T-helper 2 cell treated with Interferon-gamma antibody and Interleukin-4, amounts not matched to agents 5 μg/mL and 100 μg/mL, for 36 hours (primary cell): ENCODE measurements around the gene CRYBB3.

ENCODE experiments used
- DNase-seq: peaks from one replicate; pipeline ENCODE4 v3.0.0; 2021; ENCODE audit warnings: low spot score
- H3K27ac Mint-ChIP-seq: one replicate; pipeline ENCODE4 v1.8.0; 2021; ENCODE audit warnings: mild to moderate bottlenecking, mixed read lengths
- H3K27me3 Mint-ChIP-seq: one replicate; pipeline ENCODE4 v1.8.0; 2021; ENCODE audit warnings: low read depth, mixed read lengths
- H3K36me3 Mint-ChIP-seq: one replicate; pipeline ENCODE4 v1.8.0; 2021; ENCODE audit warnings: low read depth, mixed read lengths
- H3K4me1 Mint-ChIP-seq: one replicate; pipeline ENCODE4 v1.8.0; 2021; ENCODE audit warnings: low read depth, mixed read lengths
- H3K4me3 Mint-ChIP-seq: one replicate; pipeline ENCODE4 v1.8.0; 2022; ENCODE audit warnings: mild to moderate bottlenecking, moderate library complexity, mixed read lengths
- H3K9me3 Mint-ChIP-seq: one replicate; pipeline ENCODE4 v1.8.0; 2021; ENCODE audit warnings: mixed read lengths

The CRYBB3 gene

DNA sequence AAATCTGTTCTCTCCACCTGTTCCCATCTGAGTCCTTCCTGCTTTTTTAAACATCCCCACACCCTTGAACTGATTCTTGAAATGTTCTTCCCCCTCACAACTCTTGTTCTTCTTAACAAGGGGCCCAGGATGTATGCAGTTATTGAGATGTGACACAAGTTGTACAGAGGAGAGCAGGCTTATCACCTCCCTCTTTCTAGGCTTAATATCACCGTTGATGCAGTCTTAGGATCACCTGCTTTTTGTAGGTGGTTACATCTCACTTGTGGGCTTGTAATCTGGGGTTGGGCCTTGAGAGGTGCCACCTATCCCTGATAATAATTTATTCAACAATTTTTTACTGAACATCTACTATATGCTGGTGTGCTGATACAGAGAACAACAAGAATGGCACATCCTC is 6.2 kb downstream of the CRYBB3 start:
- H3K4me3 Mint-ChIP-seq: no peak overlapping the region
- DNase-seq: no peak
- no peaks in the 10 kb centered on the region for H3K27me3 Mint-ChIP-seq
- peaks cover 5% of the 10 kb centered on the region for H3K4me1 Mint-ChIP-seq
- no peak overlapping the region for H3K27ac Mint-ChIP-seq
- no peaks in the 10 kb centered on the region for H3K9me3 Mint-ChIP-seq
- no peaks in the 10 kb centered on the region for H3K36me3 Mint-ChIP-seq

DNA sequence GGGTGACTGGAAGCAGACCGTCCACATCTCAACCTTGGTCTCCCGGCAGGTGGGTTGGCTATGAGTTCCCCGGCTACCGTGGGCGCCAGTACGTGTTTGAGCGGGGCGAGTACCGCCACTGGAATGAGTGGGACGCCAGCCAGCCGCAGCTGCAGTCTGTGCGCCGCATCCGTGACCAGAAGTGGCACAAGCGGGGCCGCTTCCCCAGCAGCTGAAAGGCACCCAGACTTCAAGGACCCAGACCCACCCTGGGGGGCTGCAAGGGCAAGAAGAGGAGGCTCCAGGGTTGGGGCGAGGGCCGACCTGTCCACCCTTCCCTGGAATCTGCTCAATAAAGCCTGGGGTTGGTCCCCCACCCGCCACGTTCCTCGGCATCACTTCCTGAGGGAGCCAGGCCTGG is 7.3 kb downstream of the CRYBB3 start:
- Mint-ChIP-seq H3K4me3 (no peak overlapping the region), H3K9me3 (no peaks in the 10 kb centered on the region), H3K36me3 (no peaks in the 10 kb centered on the region), H3K27me3 (no peaks in the 10 kb centered on the region), H3K27ac (no peak overlapping the region), H3K4me1 (peaks cover 2% of the 10 kb centered on the region)
- no peak for DNase-seq

DNA sequence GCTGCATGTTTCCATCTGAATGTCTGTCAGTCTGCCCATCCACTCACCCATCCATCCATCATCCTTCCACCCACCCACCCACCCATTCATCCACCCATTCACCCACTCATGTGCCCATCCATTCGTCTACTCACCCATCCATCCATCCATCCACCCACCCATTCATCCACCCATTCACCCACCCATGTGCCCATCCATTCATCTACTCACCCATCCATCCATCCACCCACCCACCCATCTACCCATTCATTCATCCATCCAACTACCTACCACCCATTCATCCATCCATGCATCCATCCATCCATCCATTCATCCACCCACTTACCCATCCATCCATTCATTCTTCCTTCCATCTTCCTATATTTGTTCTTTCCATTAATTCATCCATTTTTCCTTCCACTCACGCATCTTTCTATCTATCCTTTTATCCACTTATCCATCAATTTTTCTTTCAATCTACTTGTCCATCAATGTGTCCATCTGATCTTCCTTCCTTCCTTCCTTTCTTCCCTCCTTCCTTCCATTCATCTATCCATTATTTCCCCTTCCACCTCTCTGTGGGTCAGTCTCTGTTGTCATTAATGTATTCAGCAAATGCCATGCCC is 8.0 kb downstream of the CRYBB3 start:
- H3K9me3 Mint-ChIP-seq: no peaks in the 10 kb centered on the region
- H3K27me3 Mint-ChIP-seq: no peaks in the 10 kb centered on the region
- H3K27ac Mint-ChIP-seq: no peak overlapping the region
- no peaks in the 10 kb centered on the region for H3K36me3 Mint-ChIP-seq
- H3K4me1 Mint-ChIP-seq: no peaks in the 10 kb centered on the region
- no peak for DNase-seq
- no peak overlapping the region for H3K4me3 Mint-ChIP-seq

DNA sequence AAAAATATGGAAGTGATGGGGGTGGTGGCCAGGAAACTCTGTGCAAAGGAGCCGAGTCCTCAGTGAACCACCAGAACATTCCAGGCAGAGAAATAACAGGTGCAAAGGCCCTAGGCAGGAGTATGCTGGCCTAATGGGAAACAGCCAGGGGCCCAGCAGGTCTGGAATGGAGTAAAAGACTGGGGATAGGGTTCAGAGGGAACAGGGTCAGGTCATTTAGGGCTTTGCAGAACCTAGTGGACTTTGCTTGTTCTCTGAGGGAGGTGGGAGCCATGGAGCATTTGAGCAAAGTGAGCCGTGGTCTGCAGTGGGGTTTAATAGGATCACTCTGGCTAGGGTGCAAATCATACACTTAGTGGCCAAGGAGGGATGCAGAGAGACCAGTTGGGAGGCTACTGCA is 8.7 kb downstream of the CRYBB3 start:
- DNase-seq: no peak
- Mint-ChIP-seq H3K9me3 (no peaks in the 10 kb centered on the region), H3K27ac (no peak overlapping the region), H3K36me3 (no peaks in the 10 kb centered on the region), H3K4me1 (no peaks in the 10 kb centered on the region), H3K27me3 (no peaks in the 10 kb centered on the region), H3K4me3 (no peak overlapping the region)

DNA sequence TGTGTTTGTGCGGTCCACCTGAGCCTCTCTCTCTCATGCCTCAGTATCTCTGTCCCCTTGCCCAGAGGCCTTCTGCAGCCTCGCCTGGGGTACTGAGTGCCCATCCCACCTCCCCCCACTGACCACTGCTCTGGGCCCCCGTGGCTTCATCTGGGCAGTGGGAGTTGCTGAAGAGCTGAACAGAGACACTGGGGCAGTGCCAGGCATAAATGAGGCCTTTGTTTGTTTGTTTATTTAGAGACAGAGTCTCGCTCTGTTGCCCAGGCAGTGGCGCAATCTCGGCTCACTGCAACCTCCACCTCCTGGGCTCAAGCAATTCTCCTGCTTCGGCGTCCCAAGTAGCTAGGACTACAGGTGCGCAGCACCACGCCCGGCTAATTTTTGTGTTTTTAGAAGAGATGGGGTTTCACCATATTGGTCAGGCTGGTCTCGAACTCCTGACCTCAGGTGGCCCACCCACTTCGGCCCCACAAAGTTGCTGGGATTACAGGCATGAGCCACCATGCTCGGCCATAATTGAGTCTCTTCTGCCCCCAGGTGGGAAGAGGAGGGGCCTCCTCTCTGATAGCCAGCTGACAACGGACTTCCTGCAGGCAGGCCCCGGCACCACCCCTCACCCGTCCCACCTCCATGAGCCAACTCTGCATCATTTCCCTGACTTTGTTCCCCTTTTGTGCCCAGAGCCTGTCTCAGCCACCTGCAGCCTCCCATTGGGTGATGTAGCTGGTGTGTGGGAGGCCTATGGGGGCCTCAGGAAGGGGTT is 9.3 kb downstream of the CRYBB3 start:
- H3K4me1 Mint-ChIP-seq: no peaks in the 10 kb centered on the region
- no peaks in the 10 kb centered on the region for H3K36me3 Mint-ChIP-seq
- no peak for DNase-seq
- H3K4me3 Mint-ChIP-seq: no peak overlapping the region
- no peak overlapping the region for H3K27ac Mint-ChIP-seq
- no peaks in the 10 kb centered on the region for H3K9me3 Mint-ChIP-seq
- no peaks in the 10 kb centered on the region for H3K27me3 Mint-ChIP-seq

DNA sequence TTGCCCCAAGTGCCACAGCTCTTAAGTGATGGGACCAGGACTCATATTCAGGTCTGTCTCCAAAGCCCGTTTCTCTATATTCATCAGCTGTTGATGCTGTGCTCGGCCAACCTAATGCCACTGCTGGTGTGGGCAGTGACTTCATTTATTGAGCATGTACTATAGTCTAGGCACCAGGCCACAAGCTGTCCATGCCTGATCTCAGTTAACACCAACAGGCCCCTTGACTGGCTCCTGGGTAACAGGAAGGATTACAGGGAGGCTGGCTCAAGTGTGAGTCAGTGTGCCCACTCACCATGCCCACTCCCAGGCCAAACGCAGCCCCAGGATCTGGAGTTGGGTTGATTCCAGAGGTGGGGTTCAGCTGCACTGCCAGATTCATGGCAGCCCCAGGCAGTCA is 11.1 kb downstream of the CRYBB3 start:
- DNase-seq: no peak
- Mint-ChIP-seq H3K27ac (no peak overlapping the region), H3K36me3 (no peaks in the 10 kb centered on the region), H3K9me3 (no peaks in the 10 kb centered on the region), H3K4me3 (no peak overlapping the region), H3K27me3 (no peaks in the 10 kb centered on the region), H3K4me1 (no peaks in the 10 kb centered on the region)

DNA sequence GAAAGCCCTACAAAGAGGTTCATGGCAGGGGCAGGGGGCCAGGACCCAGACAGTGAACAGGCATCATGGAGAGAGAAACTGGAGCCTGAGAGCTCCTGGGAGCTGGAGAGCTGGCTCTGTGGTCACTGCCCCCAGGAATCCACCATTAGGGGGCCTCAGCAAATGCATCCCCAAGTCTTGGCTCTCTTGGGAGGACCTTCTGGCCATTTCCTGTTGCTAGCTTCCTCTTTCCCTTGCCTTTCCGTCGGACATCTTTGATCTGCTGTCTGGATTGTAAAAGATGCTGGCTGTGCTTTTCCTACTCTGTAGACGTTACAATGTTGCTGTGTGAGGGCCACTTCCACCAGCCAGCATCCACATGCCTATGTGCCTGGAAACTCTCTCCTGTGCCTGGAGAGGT is 12.7 kb downstream of the CRYBB3 start:
- Mint-ChIP-seq H3K36me3 (no peaks in the 10 kb centered on the region), H3K27ac (no peak overlapping the region), H3K4me3 (no peak overlapping the region), H3K9me3 (no peaks in the 10 kb centered on the region), H3K27me3 (peaks cover 3% of the 10 kb centered on the region), H3K4me1 (no peaks in the 10 kb centered on the region)
- no peak for DNase-seq

DNA sequence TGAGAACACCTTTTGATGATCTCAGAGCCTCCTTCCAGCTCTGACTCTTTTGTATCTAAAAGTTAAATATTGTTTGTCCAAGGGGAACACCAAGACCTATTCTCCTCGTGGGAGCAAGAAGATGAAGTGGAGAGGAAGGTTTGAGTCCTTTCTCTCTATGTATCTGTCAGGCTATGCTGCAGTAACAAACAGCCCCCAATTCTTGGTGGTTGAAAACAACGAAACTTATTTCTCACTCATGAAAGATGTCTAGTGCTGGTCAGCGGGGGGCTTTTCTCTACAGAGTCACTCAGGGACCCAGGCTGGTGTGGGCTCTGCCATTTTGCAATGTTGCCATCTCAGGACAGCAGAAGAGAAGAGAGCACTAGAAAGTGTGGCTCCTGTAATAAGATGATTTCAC is 13.6 kb downstream of the CRYBB3 start:
- Mint-ChIP-seq H3K27me3 (peaks cover 3% of the 10 kb centered on the region), H3K27ac (no peak overlapping the region), H3K36me3 (no peaks in the 10 kb centered on the region), H3K4me3 (no peak overlapping the region), H3K4me1 (no peaks in the 10 kb centered on the region), H3K9me3 (no peaks in the 10 kb centered on the region)
- DNase-seq: no peak

DNA sequence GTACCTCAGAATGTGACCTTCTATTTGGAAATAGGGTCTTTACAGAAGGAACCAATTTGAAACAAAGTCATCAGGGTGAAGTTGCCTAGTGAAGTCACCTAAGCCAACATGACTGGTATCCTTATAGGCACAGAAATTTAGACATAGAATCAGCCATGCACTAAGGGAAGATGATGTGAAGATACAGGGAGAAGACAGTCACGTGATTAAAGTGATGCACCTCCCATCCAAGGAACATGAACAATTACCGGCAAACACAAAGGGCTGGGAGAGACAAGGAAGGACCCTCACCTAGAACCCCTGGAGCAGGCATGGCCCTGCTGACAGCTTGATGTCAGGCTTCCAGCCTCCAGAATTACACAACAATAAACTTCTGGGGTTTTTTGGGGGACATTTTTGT is 16.6 kb downstream of the CRYBB3 start:
- Mint-ChIP-seq H3K9me3 (no peaks in the 10 kb centered on the region), H3K4me3 (no peak overlapping the region), H3K27me3 (peaks cover 3% of the 10 kb centered on the region), H3K27ac (no peak overlapping the region), H3K4me1 (no peaks in the 10 kb centered on the region), H3K36me3 (no peaks in the 10 kb centered on the region)
- DNase-seq: no peak

DNA sequence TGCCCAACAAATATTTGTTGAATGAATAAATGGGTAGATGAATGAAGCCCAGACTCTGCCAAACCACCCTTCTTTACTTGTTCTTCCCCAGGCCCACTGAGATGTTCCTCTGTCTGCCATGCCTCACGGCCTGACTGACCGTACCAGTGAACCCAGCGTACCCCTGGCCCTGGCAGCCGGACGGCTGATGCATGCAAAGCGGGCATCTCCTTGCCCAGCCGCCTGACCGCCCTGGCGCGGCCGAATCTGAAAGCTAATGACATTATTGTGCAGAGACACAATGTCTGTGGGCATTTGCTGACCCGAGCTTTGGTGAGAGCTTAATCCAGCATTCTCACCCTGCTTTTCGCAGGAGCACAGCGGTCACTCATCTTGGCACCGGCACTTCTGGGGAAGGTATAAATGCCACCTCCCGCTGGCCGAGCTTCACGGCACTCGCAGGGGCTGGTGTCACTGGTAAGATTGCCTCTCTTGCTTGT is 19.6 kb downstream of the CRYBB3 start, which contains the start of gene CRYBB2:
Gene CRYBB2 (plus strand): TSS at position 429 of the 479 bp plus-strand sequence. CDS start 1,791 bp downstream, outside the sequence.
- H3K9me3 Mint-ChIP-seq: no peaks in the 10 kb centered on the region
- no peak within 1 kb of the TSS for H3K27ac Mint-ChIP-seq
- H3K4me1 Mint-ChIP-seq: no peaks in the 10 kb centered on the region
- H3K27me3 Mint-ChIP-seq: peaks cover 7% of the 10 kb centered on the region
- no peak within 1 kb of the TSS for H3K4me3 Mint-ChIP-seq
- DNase-seq: no peak
- H3K36me3 Mint-ChIP-seq: no peaks in the 10 kb centered on the region

DNA sequence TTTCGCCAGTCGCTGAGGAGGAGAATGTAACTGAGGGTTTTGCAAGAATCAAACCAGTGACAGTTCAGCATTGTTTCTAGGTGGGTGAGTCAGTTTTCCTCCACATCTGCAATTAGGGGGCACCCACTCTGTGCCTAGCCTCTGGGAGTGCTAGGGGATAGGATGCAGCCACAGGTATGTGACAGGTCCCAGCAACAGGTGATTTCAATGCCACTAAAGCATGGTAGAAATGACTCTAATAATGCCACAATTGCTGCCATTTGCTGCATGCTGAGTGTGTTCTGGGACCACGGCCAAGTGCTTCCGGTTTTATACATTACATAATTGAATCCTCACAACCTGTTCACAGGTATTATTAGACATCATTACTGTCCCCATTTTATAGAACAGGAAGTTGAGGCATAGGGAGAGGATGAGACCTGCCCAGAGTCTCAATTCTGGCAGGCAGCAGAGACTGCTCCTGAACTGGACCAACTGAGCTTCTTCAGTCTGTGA is 20.3 kb downstream of the CRYBB3 start:
- no peak for DNase-seq
- H3K4me1 Mint-ChIP-seq: no peaks in the 10 kb centered on the region

DNA sequence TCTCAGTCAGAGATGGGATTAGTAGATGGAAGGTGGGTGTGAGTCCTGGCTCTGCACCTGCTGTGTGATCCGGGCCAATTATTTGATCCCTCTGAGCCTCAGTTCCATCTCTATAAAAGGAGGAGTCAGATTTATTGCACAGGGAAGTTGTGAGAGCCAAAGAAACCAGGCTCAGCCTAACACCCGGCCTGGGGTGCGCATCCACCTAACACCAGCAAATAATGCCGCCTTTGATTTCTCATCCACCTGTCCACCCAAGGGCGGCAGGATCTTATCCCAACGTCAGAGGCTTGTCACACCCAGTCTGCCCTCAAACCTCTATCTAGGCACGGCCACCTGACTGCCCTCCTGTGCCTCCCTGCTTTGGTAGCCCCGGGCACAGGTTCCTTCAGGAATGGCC is 22.1 kb downstream of the CRYBB3 start:
- DNase-seq: no peak
- Mint-ChIP-seq H3K27ac (no peak overlapping the region), H3K36me3 (no peaks in the 10 kb centered on the region), H3K4me1 (no peaks in the 10 kb centered on the region), H3K27me3 (peaks cover 4% of the 10 kb centered on the region), H3K9me3 (no peaks in the 10 kb centered on the region), H3K4me3 (no peak overlapping the region)

More for the DNA sequence above, 20.3 kb downstream of the CRYBB3 start:
- Mint-ChIP-seq H3K27me3 (peaks cover 7% of the 10 kb centered on the region), H3K36me3 (no peaks in the 10 kb centered on the region), H3K4me3 (no peak overlapping the region), H3K9me3 (no peaks in the 10 kb centered on the region), H3K27ac (no peak overlapping the region)

DNA sequence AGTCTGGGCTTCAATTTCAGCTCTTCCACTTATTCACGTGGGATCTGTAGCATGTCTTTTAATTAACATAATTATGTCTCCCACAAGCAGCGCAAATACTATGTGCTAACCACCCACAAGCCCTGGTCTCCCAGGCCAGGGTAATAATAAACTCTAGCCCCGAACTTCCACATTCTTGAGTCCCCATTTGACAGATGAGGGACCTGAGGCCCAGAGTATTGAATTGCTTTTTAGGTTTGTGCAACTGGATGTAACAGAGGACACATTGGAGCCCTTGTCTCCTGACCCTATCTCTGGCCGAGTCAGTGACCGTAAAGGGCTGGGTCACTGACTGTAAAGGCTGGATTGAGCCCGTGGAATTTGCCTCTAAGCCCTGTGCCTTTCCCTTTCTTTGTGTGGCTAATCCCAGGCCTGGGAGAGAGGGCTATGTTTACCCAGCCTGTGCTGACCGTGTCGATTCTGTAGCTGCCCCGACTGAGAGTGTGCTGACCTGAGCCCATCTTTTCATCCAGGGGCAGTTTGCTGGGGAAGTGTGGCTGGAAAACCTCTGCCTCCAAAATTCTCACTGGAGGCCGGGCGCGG is 23.7 kb downstream of the CRYBB3 start:
- DNase-seq: no peak
- Mint-ChIP-seq H3K27ac (no peak overlapping the region), H3K36me3 (no peaks in the 10 kb centered on the region), H3K4me3 (no peak overlapping the region), H3K4me1 (no peaks in the 10 kb centered on the region), H3K9me3 (no peaks in the 10 kb centered on the region), H3K27me3 (peaks cover 4% of the 10 kb centered on the region)

DNA sequence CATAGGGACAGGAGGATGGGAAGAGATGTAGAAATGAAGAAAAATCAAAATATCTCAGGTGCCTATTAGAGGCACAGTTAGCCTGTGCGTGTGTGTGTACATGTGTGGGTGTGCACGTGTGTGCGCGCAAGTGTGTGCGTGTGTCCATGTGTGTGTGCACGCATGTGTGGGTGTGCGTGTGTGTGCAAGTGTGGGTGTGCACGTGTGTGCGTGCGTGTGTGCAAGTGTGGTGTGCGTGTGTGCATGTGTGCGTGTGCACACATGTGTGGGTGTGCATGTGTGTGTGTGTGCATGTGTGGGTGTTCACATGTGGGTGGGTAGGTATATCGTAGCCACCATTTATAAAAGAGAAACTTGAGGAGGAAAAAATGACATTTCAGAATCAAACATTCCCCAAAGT is 29.2 kb downstream of the CRYBB3 start:
- no peaks in the 10 kb centered on the region for H3K4me1 Mint-ChIP-seq
- no peaks in the 10 kb centered on the region for H3K9me3 Mint-ChIP-seq
- no peak overlapping the region for H3K27ac Mint-ChIP-seq
- DNase-seq: no peak
- no peaks in the 10 kb centered on the region for H3K36me3 Mint-ChIP-seq
- H3K4me3 Mint-ChIP-seq: no peak overlapping the region
- H3K27me3 Mint-ChIP-seq: peaks cover 2% of the 10 kb centered on the region
